Measurements from ENCODE around the gene THRSP.

GRCh38 chr11:78041843-78042440, 21.7 kb upstream of the THRSP start:
- TF ChIP-seq CTCF (IDR thresholded peaks at IDR 0.05) = no peak
- no peak for TF ChIP-seq POLR2A (IDR thresholded peaks at IDR 0.05)

All from right lobe of liver (tissue), 4 donors.